Memory B cell (primary cell): ENCODE measurements around the gene FASTK.
"Not testable (repeated sequence)": the region's sequence is repeated elsewhere in the genome, so short reads cannot be mapped to it uniquely, and the experiment has no call there.

Experiments
- ATAC-seq: fragments of 150-1000 bp; cut with Tn5 transposase; 2 replicates; pipeline ENCODE4 v1.10.0; 2021; ENCODE audit warnings: low read depth, mild to moderate bottlenecking, moderate library complexity
- DNase-seq, 2 donors: peaks; one replicate each; pipeline ENCODE4 v3.0.0; 2022; ENCODE audit warnings: low spot score in 2 of 2
- H3K27ac Mint-ChIP-seq: one replicate; pipeline ENCODE4 v1.8.0; 2022; ENCODE audit warnings: mild to moderate bottlenecking, moderate library complexity, mixed read lengths
- H3K27me3 Mint-ChIP-seq: one replicate; pipeline ENCODE4 v1.8.0; 2022; ENCODE audit warnings: mixed read lengths
- H3K36me3 Mint-ChIP-seq: one replicate; pipeline ENCODE4 v1.8.0; 2022; ENCODE audit warnings: mild to moderate bottlenecking, mixed read lengths
- H3K4me1 Mint-ChIP-seq: one replicate; pipeline ENCODE4 v1.8.0; 2022; ENCODE audit warnings: mixed read lengths
- H3K4me3 Mint-ChIP-seq: one replicate; pipeline ENCODE4 v1.8.0; 2022; ENCODE audit warnings: mild to moderate bottlenecking, moderate library complexity, mixed read lengths
- H3K9me3 Mint-ChIP-seq: one replicate; pipeline ENCODE4 v1.8.0; 2022; ENCODE audit warnings: mixed read lengths

The FASTK gene

GRCh38 chr7:151035902-151036301, 44.7 kb downstream of the FASTK start:
- Mint-ChIP-seq H3K27ac (no peak overlapping the region), H3K36me3 (peaks cover 13% of the 10 kb centered on the region), H3K27me3 (no peaks in the 10 kb centered on the region), H3K9me3 (no peaks in the 10 kb centered on the region), H3K4me1 (no peaks in the 10 kb centered on the region), H3K4me3 (no peak overlapping the region)
- DNase-seq = no peak
- ATAC-seq = no peak

GRCh38 chr7:151035026-151035717, 45.4 kb downstream of the FASTK start:
- no peaks in the 10 kb centered on the region for H3K4me1 Mint-ChIP-seq
- no peak overlapping the region for H3K27ac Mint-ChIP-seq
- DNase-seq = no peak
- H3K36me3 Mint-ChIP-seq = peaks cover 13% of the 10 kb centered on the region
- no peaks in the 10 kb centered on the region for H3K9me3 Mint-ChIP-seq
- ATAC-seq = no peak
- H3K4me3 Mint-ChIP-seq = no peak overlapping the region
- H3K27me3 Mint-ChIP-seq = no peaks in the 10 kb centered on the region

GRCh38 chr7:151034312-151035025, 46.1 kb downstream of the FASTK start:
- H3K4me3 Mint-ChIP-seq = no peak overlapping the region
- H3K27ac Mint-ChIP-seq = no peak overlapping the region

DNA sequence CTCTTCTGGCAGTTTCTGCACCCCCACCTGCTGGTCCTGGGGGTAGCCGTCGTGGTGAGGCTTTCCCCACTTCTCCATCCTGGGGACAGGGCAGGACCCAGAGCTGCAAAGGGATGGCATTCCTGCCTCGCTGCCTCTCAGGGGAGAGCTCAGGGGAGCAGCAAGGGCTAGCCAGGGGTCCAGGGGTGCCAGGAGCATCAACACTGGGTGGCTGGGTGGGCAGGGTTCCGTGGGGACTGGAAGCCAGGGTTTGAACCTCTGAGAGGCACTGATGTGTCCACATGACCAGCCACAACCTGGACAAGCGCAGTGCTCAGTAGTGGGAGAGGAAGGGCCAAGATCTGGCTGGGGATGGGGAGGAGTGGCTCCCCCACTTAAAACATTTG, 46.8 kb downstream of the FASTK start:
- Mint-ChIP-seq H3K36me3 (peaks cover 13% of the 10 kb centered on the region), H3K9me3 (no peaks in the 10 kb centered on the region), H3K4me3 (no peak overlapping the region), H3K4me1 (peaks cover 6% of the 10 kb centered on the region), H3K27ac (no peak overlapping the region), H3K27me3 (no peaks in the 10 kb centered on the region)
- ATAC-seq (no peak), DNase-seq (no peak)

More at GRCh38 chr7:151034312-151035025, 46.1 kb downstream of the FASTK start:
- Mint-ChIP-seq H3K36me3 (peaks cover 13% of the 10 kb centered on the region), H3K4me1 (peaks cover 2% of the 10 kb centered on the region), H3K27me3 (no peaks in the 10 kb centered on the region), H3K9me3 (no peaks in the 10 kb centered on the region)
- DNase-seq = no peak
- no peak for ATAC-seq

- Mint-ChIP-seq H3K4me3 (no peak overlapping the region), H3K27ac (no peak overlapping the region), H3K27me3 (no peaks in the 10 kb centered on the region), H3K9me3 (no peaks in the 10 kb centered on the region), H3K4me1 (peaks cover 9% of the 10 kb centered on the region), H3K36me3 (peaks cover 13% of the 10 kb centered on the region)
- DNase-seq (no peak), ATAC-seq (no peak)
Measured at GRCh38 chr7:151032936-151033863, 47.4 kb downstream of the FASTK start.

- H3K27ac Mint-ChIP-seq = no peak overlapping the region
- H3K4me1 Mint-ChIP-seq = peaks cover 12% of the 10 kb centered on the region
- H3K4me3 Mint-ChIP-seq = no peak overlapping the region
- no peaks in the 10 kb centered on the region for H3K27me3 Mint-ChIP-seq
- H3K9me3 Mint-ChIP-seq = no peaks in the 10 kb centered on the region
- no peak for ATAC-seq
- no peak for DNase-seq
- peaks cover 7% of the 10 kb centered on the region for H3K36me3 Mint-ChIP-seq
Measured at GRCh38 chr7:151031011-151031410, 49.6 kb downstream of the FASTK start.

GRCh38 chr7:151028948-151029501, 51.6 kb downstream of the FASTK start:
- peaks cover 5% of the 10 kb centered on the region for H3K27me3 Mint-ChIP-seq
- ATAC-seq (no peak), DNase-seq (no peak)
- H3K9me3 Mint-ChIP-seq = no peaks in the 10 kb centered on the region
- H3K36me3 Mint-ChIP-seq = peaks cover 3% of the 10 kb centered on the region
- H3K4me1 Mint-ChIP-seq = peaks cover 12% of the 10 kb centered on the region
- H3K4me3 Mint-ChIP-seq = peak overlapping the region; percentile 87
- peak overlapping the region; percentile 99 for H3K27ac Mint-ChIP-seq

DNA sequence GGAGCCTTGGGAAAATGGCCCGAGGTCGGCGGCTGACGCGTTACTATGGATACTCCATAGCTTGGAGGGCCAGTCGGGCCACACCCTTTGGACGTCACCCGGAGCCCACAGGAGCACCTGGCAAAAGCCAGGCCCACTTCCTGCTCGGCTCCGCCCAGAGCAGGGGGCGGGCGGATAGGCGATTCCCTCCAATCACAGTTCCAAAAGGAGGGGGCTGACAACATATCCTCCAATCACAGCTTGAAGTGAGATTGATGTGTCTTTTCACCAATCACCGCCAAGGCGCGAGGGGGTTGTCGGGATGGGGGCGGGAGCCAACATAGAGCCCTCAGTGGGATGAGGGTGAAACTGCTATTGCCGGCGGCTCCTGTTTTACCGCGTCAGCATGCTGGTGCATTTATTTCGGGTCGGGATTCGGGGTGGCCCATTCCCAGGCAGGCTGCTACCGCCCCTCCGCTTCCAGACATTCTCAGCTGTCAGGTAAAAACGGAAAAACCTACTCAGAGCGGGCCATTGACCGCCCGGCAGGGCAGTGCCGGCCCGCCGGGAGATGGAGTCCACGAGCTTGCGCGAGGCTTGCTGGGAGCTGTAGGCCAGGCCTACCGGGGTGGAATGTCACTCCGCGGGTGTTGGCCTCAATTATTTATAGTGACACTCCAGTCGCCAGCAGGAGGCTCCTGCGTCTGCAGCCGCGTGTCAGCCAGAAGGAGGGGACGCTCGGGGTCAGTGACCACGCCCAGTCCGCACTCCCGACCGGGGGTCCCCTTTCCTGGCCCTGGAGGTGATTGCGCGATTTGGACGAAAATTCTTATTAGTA, 52.3 kb downstream of the FASTK start, which contains the start of gene ABCB8:
TSS of gene ABCB8 (plus strand) at position 320 of the 817 bp plus-strand sequence. CDS start at position 386, 66 bp downstream.
- no peaks in the 10 kb centered on the region for H3K9me3 Mint-ChIP-seq
- peaks cover 3% of the 10 kb centered on the region for H3K36me3 Mint-ChIP-seq
- peaks cover 5% of the 10 kb centered on the region for H3K27me3 Mint-ChIP-seq
- peak; percentile 96 to 99 for DNase-seq
- H3K4me3 Mint-ChIP-seq = peak within 1 kb of the TSS; percentile 87
- peak within 1 kb of the TSS; percentile 99 for H3K27ac Mint-ChIP-seq
- H3K4me1 Mint-ChIP-seq = peaks cover 12% of the 10 kb centered on the region
- peak; percentile 83 for ATAC-seq

DNA sequence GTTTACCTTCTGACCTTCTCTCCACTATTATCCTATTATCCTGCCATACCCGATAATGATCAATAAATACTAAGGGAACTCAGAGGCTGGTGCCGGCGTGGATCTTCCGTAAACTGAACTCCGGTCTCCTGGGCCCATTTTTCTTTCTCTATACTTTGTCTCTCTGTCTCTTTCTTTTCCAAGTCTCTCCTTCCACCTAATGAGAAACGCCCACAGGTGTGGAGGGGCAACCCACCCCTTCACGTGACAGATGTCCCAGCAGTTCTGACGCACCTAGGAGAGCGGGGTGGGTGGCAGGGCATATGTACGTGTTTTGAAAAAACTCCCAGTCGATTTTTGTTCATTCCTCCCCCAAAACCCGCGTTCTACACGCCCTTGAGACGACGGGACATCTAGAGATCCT, 52.9 kb downstream of the FASTK start:
- not testable (repeated sequence) for DNase-seq, H3K9me3 Mint-ChIP-seq, H3K27me3 Mint-ChIP-seq, H3K36me3 Mint-ChIP-seq
- Mint-ChIP-seq H3K27ac (peak overlapping the region; percentile 99), H3K4me1 (peaks cover 12% of the 10 kb centered on the region), H3K4me3 (peak overlapping the region; percentile 87)
- peak; percentile 41 for ATAC-seq

DNA sequence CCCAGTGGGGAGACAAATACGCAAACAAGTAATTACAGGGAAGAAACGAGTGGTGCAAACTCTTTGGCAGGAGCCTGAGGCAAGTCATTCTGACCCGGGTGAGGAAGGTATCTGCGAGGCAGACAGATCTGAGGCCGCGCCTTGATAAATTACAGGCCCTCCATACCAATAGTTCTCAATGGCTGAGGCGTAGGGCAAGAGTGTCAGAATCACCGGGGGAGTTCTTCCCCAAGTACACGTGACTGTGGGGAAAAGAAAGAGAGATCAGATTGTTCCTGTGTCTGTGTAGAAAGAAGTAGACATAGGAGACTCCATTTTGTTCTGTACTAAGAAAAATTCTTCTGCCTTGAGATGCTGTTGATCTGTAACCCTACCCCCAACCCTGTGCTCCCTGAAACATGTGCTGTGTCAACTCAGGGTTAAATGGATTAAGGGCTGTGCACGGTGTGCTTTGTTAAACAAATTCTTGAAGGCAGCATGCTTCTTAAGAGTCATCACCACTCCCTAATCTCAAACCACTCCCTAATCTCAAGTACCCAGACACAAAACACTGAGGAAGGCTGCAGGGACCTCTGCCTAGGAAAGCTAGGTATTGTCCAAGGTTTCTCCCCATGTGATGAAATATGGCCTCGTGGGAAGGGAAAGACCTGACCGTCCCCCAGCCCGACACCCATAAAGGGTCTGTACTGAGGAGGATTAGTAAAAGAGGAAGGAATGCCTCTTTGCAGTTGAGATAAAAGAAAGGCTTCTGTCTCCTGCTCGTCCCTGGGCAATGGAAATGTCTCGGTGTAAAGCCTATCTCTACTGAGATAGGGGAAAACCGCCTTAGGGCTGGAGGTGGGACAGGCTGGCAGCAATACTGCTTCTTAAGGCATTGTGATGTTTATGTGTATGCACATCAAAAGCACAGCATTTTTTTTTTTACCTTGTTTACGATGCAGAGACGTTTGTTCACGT, 53.6 kb downstream of the FASTK start:
- H3K27ac Mint-ChIP-seq = peak overlapping the region; percentile 99
- H3K27me3 Mint-ChIP-seq, DNase-seq, H3K36me3 Mint-ChIP-seq, H3K9me3 Mint-ChIP-seq, ATAC-seq: not testable (repeated sequence)
- peaks cover 12% of the 10 kb centered on the region for H3K4me1 Mint-ChIP-seq
- H3K4me3 Mint-ChIP-seq = peak overlapping the region; percentile 87
